ENCODE results near the gene NPAS4. TPM values are rescaled to one million over a fixed set of nuclear protein-coding genes. Genes with fewer than 3 reads are reported as not detected.
"Not testable (repeated sequence)": the region's sequence is repeated elsewhere in the genome, so short reads cannot be mapped to it uniquely, and the experiment has no call there.

Gene NPAS4
- polyA plus RNA-seq, 3 donors from 2014 or later, result not detected

DNA sequence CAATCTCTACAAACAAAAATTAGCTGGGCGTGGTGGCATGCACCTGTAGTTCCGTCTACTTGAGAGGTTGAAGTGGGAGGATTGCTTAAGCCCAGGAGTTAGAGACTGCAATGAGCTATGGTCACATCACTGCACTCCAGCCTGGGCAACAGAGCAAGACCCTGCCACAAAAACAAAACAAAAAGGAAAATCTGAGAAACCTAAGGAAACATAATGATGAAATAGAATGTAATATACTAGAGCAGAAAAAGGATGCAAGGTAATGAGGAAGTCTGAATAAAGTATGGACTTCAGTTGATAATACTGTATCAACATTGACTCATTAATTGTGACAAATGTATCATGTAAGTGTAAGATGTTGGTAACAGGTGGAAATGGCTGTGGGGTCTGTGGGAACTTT lies 8.1 kb downstream of the NPAS4 start:
- Mint-ChIP-seq H3K9me3 (peaks cover 0 to 2% (median 0%) of the 10 kb centered on the region in 6 donors), H3K36me3 (peaks cover 3 to 11% (median 7%) of the 10 kb centered on the region in 3 donors), H3K4me3 (no peak overlapping the region), H3K27me3 (ENCODE audit: low read depth in 3 of 3) (peaks cover 2 to 8% (median 4%) of the 10 kb centered on the region in 3 donors), H3K27ac (no peak overlapping the region), H3K4me1 (no peaks in the 10 kb centered on the region)
- no peak for DNase-seq

DNA sequence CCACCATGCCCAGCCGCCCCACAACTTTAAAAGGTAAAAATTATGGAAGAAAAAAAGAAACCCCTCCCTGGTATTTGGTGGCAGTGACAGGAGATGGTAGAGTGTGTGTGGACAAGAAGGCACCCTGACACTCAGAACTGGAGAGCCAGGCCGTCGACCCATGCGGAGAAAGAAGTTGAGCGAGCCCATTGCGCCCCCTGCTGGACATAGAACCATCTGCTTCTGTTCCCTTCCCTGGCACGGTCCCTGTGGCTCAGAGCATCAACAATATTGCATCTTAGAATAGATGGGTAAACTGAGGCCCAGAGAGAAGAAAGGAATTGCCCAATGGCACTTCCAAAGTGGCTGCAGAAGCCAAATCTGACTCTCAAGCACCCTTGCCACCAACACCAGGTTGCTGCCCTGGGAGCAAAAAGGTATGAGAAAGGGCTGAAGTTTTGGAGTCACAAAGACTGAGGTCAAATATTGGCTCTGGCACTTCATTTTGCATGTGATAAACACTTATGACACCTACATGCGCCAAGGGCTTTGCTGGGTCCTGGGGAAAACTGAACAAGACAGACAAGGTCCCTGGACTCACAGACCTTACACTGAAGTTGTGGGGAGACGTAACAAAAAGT lies 9.3 kb downstream of the NPAS4 start:
- no peaks in the 10 kb centered on the region for H3K4me1 Mint-ChIP-seq
- DNase-seq, result peak; percentile 38 to 56 (median 42)
- H3K4me3 Mint-ChIP-seq, result no peak overlapping the region
- H3K27ac Mint-ChIP-seq, result no peak overlapping the region
- peaks cover 3 to 16% (median 11%) of the 10 kb centered on the region in 3 donors for H3K36me3 Mint-ChIP-seq
- H3K27me3 Mint-ChIP-seq (ENCODE audit: low read depth in 3 of 3), result peaks cover 0 to 2% (median 0%) of the 10 kb centered on the region in 3 donors
- H3K9me3 Mint-ChIP-seq, result peaks cover 0 to 2% (median 0%) of the 10 kb centered on the region in 6 donors

DNA sequence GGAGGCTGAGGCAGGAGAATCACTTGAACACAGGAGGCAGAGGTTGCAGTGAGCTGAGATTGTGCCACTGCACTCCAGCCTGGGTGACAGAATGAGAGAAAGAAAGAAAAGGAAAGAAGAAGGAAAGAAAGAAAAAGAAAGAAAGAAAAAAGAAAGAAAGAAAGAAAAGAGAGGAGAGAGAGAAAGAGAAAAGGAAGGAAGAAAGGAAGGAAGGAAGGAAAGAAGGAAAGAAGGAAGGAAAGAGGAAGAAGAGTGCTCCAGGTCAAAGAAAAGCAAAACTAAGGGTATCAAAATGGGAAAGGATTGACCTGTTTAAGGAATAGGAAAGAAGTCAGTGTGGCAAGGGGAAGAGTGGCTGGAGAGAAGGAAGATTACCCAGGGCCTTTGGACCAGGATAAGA lies 10.5 kb downstream of the NPAS4 start:
- peaks cover 3 to 23% (median 19%) of the 10 kb centered on the region in 3 donors for H3K36me3 Mint-ChIP-seq
- not testable (repeated sequence) for H3K9me3 Mint-ChIP-seq; DNase-seq; H3K27ac Mint-ChIP-seq; H3K4me1 Mint-ChIP-seq; H3K27me3 Mint-ChIP-seq (ENCODE audit: low read depth in 3 of 3); H3K4me3 Mint-ChIP-seq

DNA sequence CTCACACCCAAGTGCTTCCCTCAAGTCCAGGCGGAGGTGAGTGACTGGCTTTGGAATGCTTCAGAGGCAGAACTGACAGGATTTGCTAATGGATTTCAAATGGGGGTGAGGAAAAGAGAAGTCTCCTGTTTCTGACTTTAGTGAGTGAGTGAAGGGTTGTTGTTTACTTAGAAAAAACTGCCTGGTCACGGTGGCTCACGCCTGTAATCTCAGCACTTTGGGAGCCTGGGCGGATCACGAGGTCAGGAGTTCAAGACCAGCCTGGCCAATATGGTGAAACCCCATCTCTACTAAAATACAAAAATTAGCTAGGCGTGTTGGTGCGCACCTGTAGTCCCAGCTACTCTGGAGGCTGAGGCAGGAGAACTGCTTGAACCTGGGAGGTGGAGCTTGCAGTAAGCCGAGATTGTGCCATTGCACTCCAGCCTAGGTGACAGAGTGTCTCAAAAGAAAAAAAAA lies 11.1 kb downstream of the NPAS4 start:
- Mint-ChIP-seq H3K27ac (peak overlapping the region in 1 of 6 donors; percentile 68), H3K36me3 (peaks cover 9 to 28% (median 19%) of the 10 kb centered on the region in 3 donors)
- H3K4me3 Mint-ChIP-seq, result not testable (repeated sequence)

GRCh38 chr11:66432597-66432996 lies 11.8 kb downstream of the NPAS4 start:
- Mint-ChIP-seq H3K27me3 (ENCODE audit: low read depth in 3 of 3) (peaks cover 0 to 1% (median 0%) of the 10 kb centered on the region in 3 donors), H3K4me3 (no peak overlapping the region), H3K4me1 (peaks cover 2 to 6% of the 10 kb centered on the region in 2 donors), H3K36me3 (peaks cover 9 to 28% (median 19%) of the 10 kb centered on the region in 3 donors), H3K9me3 (peaks cover 0 to 2% (median 0%) of the 10 kb centered on the region in 6 donors), H3K27ac (no peak overlapping the region)
- no peak for DNase-seq

More for the DNA sequence above, 11.1 kb downstream of the NPAS4 start:
- not testable (repeated sequence) for H3K4me1 Mint-ChIP-seq; H3K27me3 Mint-ChIP-seq (ENCODE audit: low read depth in 3 of 3); H3K9me3 Mint-ChIP-seq; DNase-seq

GRCh38 chr11:66437979-66438503 lies 17.2 kb downstream of the NPAS4 start:
- H3K27me3 Mint-ChIP-seq (ENCODE audit: low read depth in 3 of 3), result peaks cover 0 to 3% (median 1%) of the 10 kb centered on the region in 3 donors
- H3K27ac Mint-ChIP-seq, result peak overlapping the region; percentile 74 to 100 (median 95)
- H3K4me3 Mint-ChIP-seq, result peak overlapping the region; percentile 91 to 96 (median 95)
- no peak for DNase-seq
- peaks cover 17 to 22% of the 10 kb centered on the region in 2 donors for H3K4me1 Mint-ChIP-seq
- H3K9me3 Mint-ChIP-seq, result peaks cover 0 to under 1% (median 0%) of the 10 kb centered on the region in 6 donors
- peaks cover 6 to 17% (median 13%) of the 10 kb centered on the region in 3 donors for H3K36me3 Mint-ChIP-seq

GRCh38 chr11:66438504-66439466 lies 17.9 kb downstream of the NPAS4 start, which contains the start of gene MRPL11:
Gene MRPL11, minus strand, starts transcription at chr11:66438848. Its CDS starts 94 bp downstream, at chr11:66438754.
- Mint-ChIP-seq H3K36me3 (peaks cover 6 to 17% (median 15%) of the 10 kb centered on the region in 3 donors), H3K4me3 (peak within 1 kb of the TSS; percentile 91 to 96 (median 95)), H3K4me1 (peaks cover 17 to 22% of the 10 kb centered on the region in 2 donors), H3K27me3 (ENCODE audit: low read depth in 3 of 3) (peaks cover 1 to 5% (median 4%) of the 10 kb centered on the region in 3 donors), H3K27ac (peak within 1 kb of the TSS; percentile 93 to 100 (median 98)), H3K9me3 (peaks cover 0 to 8% (median 2%) of the 10 kb centered on the region in 6 donors)
- peak; percentile 87 to 88 (median 87) for DNase-seq

DNA sequence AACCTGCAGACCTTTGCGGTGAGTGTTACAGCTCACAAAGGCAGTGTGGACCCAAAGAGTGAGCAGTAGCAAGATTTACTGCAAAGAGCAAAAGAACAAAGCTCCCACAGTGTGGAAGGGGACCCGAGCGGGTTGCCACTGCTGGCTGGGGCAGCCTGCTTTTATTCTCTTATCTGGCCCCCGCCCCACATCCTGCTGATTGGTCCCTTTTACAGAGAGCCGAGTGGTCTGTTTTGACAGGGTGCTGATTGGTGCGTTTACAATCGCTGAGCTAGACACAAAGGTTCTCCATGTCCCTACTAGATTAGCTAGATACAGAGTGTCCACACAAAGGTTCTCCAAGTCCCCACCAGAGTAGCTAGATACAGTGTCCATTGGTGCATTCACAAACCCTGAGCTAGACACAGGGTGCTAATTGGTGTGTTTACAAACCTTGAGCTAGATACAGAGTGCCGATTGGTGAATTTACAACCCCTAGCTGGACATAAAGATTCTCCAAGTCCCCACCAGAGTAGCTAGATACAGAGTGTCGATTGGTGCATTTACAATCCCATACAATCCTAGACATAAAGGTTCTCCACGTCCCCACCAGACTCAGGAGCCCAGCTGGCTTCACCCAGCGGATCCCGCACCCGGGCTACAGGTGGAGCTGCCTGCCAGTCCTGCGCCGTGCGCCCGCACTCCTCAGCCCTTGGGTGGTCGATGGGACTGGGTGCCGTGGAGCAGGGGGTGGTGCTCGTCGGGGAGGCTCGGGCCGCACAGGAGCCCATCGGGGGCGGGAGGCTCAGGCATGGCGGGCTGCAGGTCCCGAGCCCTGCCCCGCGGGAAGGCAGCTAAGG lies 19.5 kb downstream of the NPAS4 start:
- Mint-ChIP-seq H3K36me3 (peaks cover 6 to 10% (median 9%) of the 10 kb centered on the region in 3 donors), H3K4me1 (peaks cover 17 to 22% of the 10 kb centered on the region in 2 donors)
- H3K4me3 Mint-ChIP-seq; H3K9me3 Mint-ChIP-seq; H3K27ac Mint-ChIP-seq; H3K27me3 Mint-ChIP-seq (ENCODE audit: low read depth in 3 of 3); DNase-seq: not testable (repeated sequence)

DNA sequence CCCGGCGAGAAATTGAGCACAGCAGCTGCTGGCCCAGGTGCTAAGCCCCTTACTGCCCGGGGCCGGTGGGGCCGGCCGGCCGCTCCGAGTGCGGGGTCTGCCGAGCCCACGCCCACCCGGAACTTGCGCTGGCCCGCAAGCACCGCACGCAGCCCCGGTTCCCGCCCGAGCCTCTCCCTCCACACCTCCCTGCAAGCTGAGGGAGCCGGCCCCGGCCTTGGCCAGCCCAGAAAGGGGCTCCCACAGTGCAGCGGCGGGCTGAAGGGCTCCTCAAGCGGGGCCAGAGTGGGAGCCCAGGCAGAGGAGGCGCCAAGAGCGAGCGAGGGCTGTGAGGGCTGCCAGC lies 20.1 kb downstream of the NPAS4 start:
- H3K4me3 Mint-ChIP-seq; H3K36me3 Mint-ChIP-seq; H3K27me3 Mint-ChIP-seq (ENCODE audit: low read depth in 3 of 3); H3K9me3 Mint-ChIP-seq; H3K27ac Mint-ChIP-seq; DNase-seq: not testable (repeated sequence)
- H3K4me1 Mint-ChIP-seq, result peaks cover 17 to 22% of the 10 kb centered on the region in 2 donors

- no peak overlapping the region for H3K4me3 Mint-ChIP-seq
- no peak overlapping the region for H3K27ac Mint-ChIP-seq
- H3K9me3 Mint-ChIP-seq, result peaks cover 0 to 9% (median 2%) of the 10 kb centered on the region in 6 donors
- no peak for DNase-seq
- peaks cover 0 to 3% (median 0%) of the 10 kb centered on the region in 3 donors for H3K36me3 Mint-ChIP-seq
- H3K27me3 Mint-ChIP-seq (ENCODE audit: low read depth in 3 of 3), result peaks cover 3 to 16% (median 5%) of the 10 kb centered on the region in 3 donors
- H3K4me1 Mint-ChIP-seq, result peaks cover 6 to 7% of the 10 kb centered on the region in 2 donors
These were observed 22.8 kb downstream of the NPAS4 start for GRCh38 chr11:66443602-66444001.

- no peaks in the 10 kb centered on the region for H3K4me1 Mint-ChIP-seq
- DNase-seq, result no peak
- H3K36me3 Mint-ChIP-seq, result peaks cover 0 to 6% (median 0%) of the 10 kb centered on the region in 3 donors
- H3K9me3 Mint-ChIP-seq, result peaks cover 0 to 9% (median 2%) of the 10 kb centered on the region in 6 donors
- H3K27me3 Mint-ChIP-seq (ENCODE audit: low read depth in 3 of 3), result peaks cover 3 to 26% (median 8%) of the 10 kb centered on the region in 3 donors
- H3K27ac Mint-ChIP-seq, result no peak overlapping the region
- no peak overlapping the region for H3K4me3 Mint-ChIP-seq
These were observed 26.2 kb downstream of the NPAS4 start for GRCh38 chr11:66447012-66447411.

DNA sequence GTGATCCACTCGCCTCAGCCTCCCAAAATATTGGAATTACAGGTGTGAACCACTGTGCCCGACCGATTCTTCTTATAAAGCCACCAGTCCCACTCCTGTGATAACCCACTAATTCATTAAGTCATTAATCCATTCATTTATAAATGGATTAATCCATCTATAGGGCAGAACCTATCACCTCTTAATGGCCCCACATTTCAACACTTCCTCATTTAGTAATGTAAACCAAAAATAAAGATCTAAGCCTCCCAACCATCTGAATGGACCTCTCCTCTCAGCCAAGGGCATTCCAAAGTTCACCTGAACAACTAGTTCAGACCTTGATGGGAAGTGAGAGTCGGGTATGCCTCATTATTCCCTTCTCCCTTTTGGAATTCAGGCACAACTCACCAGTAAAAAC lies 27.7 kb downstream of the NPAS4 start:
- Mint-ChIP-seq H3K9me3 (peaks cover 0 to 4% (median under 1%) of the 10 kb centered on the region in 6 donors), H3K4me3 (no peak overlapping the region), H3K4me1 (no peaks in the 10 kb centered on the region), H3K27ac (no peak overlapping the region), H3K27me3 (ENCODE audit: low read depth in 3 of 3) (peaks cover 3 to 25% (median 5%) of the 10 kb centered on the region in 3 donors), H3K36me3 (peaks cover 0 to 3% (median 0%) of the 10 kb centered on the region in 3 donors)
- DNase-seq, result no peak

- Mint-ChIP-seq H3K36me3 (peaks cover 0 to 3% (median 0%) of the 10 kb centered on the region in 3 donors), H3K9me3 (no peaks in the 10 kb centered on the region), H3K4me3 (no peak overlapping the region), H3K27me3 (ENCODE audit: low read depth in 3 of 3) (peaks cover 3 to 22% (median 9%) of the 10 kb centered on the region in 3 donors), H3K4me1 (peaks cover 13 to 16% of the 10 kb centered on the region in 2 donors), H3K27ac (no peak overlapping the region)
- no peak for DNase-seq
These were observed 29.7 kb downstream of the NPAS4 start for GRCh38 chr11:66450560-66450959.

Measured in immature natural killer cell (primary cell).